ENCODE measurements around the gene AVL9. TPM values are rescaled to one million over a fixed set of nuclear protein-coding genes. Genes with fewer than 3 reads are reported as not detected.

AVL9 gene
- polyA plus RNA-seq, 1 of the 3 experiments (the other 2 are of a cell fraction): 8.9 TPM

DNA sequence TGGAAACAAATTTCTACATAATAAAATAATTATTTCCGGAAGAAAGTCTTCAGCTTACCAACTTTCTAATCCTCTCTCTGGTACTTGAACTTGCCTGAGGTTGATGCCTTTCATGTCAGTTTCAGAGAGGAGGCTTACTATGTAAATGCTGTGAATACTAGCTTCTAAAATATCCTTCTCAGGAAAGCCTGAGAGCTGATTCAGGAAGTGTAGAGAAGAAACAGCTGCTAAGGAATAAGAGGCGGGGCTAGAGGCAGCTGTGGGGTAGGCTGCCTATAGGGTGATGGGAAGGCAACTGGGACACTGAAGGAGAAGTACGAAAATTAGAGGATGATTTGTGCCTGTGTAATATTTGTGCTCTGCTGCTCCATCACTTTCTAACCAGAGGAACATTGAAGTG, 69.3 kb downstream of the AVL9 start:
- no peak overlapping the region; a peak in 1 of 4 replicates for H3K27ac ChIP-seq (ENCODE audit: low read depth in 2 of 2, low read length in 1 of 2)
- DNase-seq: no peak
- CTCF ChIA-PET: no interaction called here
- WGBS (ENCODE audit: low lambda C conversion rate): 68% methylated on average over 3 of the region's 3 CpGs
- no peaks in the 10 kb centered on the region for H3K9me2 ChIP-seq
- H3K9ac ChIP-seq: no peak overlapping the region
- peaks cover 19% of the 10 kb centered on the region; the same call in 1 of the 2 replicates for H3K79me2 ChIP-seq (ENCODE audit: insufficient read depth)
- no peak overlapping the region for H3K4me3 ChIP-seq (ENCODE audit: low read depth in 2 of 2, low read length in 1 of 2)
- TF ChIP-seq, protein P1, sequence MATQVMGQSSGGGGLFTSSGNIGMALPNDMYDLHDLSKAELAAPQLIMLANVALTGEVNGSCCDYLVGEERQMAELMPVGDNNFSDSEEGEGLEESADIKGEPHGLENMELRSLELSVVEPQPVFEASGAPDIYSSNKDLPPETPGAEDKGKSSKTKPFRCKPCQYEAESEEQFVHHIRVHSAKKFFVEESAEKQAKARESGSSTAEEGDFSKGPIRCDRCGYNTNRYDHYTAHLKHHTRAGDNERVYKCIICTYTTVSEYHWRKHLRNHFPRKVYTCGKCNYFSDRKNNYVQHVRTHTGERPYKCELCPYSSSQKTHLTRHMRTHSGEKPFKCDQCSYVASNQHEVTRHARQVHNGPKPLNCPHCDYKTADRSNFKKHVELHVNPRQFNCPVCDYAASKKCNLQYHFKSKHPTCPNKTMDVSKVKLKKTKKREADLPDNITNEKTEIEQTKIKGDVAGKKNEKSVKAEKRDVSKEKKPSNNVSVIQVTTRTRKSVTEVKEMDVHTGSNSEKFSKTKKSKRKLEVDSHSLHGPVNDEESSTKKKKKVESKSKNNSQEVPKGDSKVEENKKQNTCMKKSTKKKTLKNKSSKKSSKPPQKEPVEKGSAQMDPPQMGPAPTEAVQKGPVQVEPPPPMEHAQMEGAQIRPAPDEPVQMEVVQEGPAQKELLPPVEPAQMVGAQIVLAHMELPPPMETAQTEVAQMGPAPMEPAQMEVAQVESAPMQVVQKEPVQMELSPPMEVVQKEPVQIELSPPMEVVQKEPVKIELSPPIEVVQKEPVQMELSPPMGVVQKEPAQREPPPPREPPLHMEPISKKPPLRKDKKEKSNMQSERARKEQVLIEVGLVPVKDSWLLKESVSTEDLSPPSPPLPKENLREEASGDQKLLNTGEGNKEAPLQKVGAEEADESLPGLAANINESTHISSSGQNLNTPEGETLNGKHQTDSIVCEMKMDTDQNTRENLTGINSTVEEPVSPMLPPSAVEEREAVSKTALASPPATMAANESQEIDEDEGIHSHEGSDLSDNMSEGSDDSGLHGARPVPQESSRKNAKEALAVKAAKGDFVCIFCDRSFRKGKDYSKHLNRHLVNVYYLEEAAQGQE (IDR thresholded peaks at IDR 0.05; ENCODE audit: low read depth, low read length): no peak
- TF ChIP-seq FOSL2 (IDR thresholded peaks at IDR 0.05; ENCODE audit: borderline replicate concordance, low read depth): no peak
- no peak for TF ChIP-seq TAF1 (IDR thresholded peaks at IDR 0.05; ENCODE audit: borderline replicate concordance, low read depth, low read length)
- TF ChIP-seq GABPA (IDR thresholded peaks at IDR 0.05; ENCODE audit: low read depth): no peak
- TF ChIP-seq MXI1 (IDR thresholded peaks at IDR 0.05; ENCODE audit: low read depth, low read length): no peak
- TF ChIP-seq GATA2 (CRISPR knock-in tag; IDR thresholded peaks at IDR 0.05): no peak
- TF ChIP-seq, protein P2, sequence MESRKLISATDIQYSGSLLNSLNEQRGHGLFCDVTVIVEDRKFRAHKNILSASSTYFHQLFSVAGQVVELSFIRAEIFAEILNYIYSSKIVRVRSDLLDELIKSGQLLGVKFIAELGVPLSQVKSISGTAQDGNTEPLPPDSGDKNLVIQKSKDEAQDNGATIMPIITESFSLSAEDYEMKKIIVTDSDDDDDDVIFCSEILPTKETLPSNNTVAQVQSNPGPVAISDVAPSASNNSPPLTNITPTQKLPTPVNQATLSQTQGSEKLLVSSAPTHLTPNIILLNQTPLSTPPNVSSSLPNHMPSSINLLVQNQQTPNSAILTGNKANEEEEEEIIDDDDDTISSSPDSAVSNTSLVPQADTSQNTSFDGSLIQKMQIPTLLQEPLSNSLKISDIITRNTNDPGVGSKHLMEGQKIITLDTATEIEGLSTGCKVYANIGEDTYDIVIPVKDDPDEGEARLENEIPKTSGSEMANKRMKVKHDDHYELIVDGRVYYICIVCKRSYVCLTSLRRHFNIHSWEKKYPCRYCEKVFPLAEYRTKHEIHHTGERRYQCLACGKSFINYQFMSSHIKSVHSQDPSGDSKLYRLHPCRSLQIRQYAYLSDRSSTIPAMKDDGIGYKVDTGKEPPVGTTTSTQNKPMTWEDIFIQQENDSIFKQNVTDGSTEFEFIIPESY (IDR thresholded peaks at IDR 0.05; ENCODE audit: borderline replicate concordance, low read depth): no peak
- TF ChIP-seq POLR2AphosphoS5 (IDR thresholded peaks at IDR 0.05; ENCODE audit: low read depth, low read length): no peak
- no peak for TF ChIP-seq SIN3A (IDR thresholded peaks at IDR 0.05; ENCODE audit: borderline replicate concordance, low read depth, low read length)
- TF ChIP-seq RFX5 (IDR thresholded peaks at IDR 0.05; ENCODE audit: low read length): no peak
- TF ChIP-seq TCF12 (IDR thresholded peaks at IDR 0.05): no peak
- TF ChIP-seq, protein P3, sequence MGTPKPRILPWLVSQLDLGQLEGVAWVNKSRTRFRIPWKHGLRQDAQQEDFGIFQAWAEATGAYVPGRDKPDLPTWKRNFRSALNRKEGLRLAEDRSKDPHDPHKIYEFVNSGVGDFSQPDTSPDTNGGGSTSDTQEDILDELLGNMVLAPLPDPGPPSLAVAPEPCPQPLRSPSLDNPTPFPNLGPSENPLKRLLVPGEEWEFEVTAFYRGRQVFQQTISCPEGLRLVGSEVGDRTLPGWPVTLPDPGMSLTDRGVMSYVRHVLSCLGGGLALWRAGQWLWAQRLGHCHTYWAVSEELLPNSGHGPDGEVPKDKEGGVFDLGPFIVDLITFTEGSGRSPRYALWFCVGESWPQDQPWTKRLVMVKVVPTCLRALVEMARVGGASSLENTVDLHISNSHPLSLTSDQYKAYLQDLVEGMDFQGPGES (IDR thresholded peaks at IDR 0.05; ENCODE audit: low read depth, low read length): no peak
- TF ChIP-seq NRF1 (IDR thresholded peaks at IDR 0.05; ENCODE audit: low read depth, low read length): no peak
- TF ChIP-seq YY1 (IDR thresholded peaks at IDR 0.05; ENCODE audit: low read depth): no peak
- no peak for TF ChIP-seq EZH2phosphoT487 (IDR thresholded peaks at IDR 0.05; ENCODE audit: borderline replicate concordance, low read depth)
- no peak for TF ChIP-seq RCOR1 (IDR thresholded peaks at IDR 0.05; ENCODE audit: low read length)
- no peak for TF ChIP-seq NFIC (IDR thresholded peaks at IDR 0.05; ENCODE audit: borderline replicate concordance)
- no peak overlapping the region for H3K4me2 ChIP-seq
- no peaks in the 10 kb centered on the region for H4K20me1 ChIP-seq (ENCODE audit: insufficient read depth)
- no peaks in the 10 kb centered on the region for H3F3A ChIP-seq (replicated peaks; ENCODE audit: insufficient read depth)
- no peaks in the 10 kb centered on the region for H3K9me3 ChIP-seq
- H2AFZ ChIP-seq (ENCODE audit: low read depth): no peak overlapping the region
- H3K27me3 ChIP-seq (ENCODE audit: insufficient read depth): no peaks in the 10 kb centered on the region
- POLR2A ChIA-PET: no interaction called here
- peaks cover 41 to 44% of the 10 kb centered on the region in 2 experiments for H3K36me3 ChIP-seq (replicated peaks in 1 of 2; ENCODE audit: control insufficient read depth in 1 of 2, insufficient read depth in 2 of 2, low read length in 1 of 2)
- no peaks in the 10 kb centered on the region for H3K4me1 ChIP-seq (ENCODE audit: control insufficient read depth in 1 of 2, insufficient read depth in 2 of 2, low read depth in 1 of 2, low read length in 1 of 2)
